ENCODE measurements around the gene NAV2.

Gene NAV2

DNA sequence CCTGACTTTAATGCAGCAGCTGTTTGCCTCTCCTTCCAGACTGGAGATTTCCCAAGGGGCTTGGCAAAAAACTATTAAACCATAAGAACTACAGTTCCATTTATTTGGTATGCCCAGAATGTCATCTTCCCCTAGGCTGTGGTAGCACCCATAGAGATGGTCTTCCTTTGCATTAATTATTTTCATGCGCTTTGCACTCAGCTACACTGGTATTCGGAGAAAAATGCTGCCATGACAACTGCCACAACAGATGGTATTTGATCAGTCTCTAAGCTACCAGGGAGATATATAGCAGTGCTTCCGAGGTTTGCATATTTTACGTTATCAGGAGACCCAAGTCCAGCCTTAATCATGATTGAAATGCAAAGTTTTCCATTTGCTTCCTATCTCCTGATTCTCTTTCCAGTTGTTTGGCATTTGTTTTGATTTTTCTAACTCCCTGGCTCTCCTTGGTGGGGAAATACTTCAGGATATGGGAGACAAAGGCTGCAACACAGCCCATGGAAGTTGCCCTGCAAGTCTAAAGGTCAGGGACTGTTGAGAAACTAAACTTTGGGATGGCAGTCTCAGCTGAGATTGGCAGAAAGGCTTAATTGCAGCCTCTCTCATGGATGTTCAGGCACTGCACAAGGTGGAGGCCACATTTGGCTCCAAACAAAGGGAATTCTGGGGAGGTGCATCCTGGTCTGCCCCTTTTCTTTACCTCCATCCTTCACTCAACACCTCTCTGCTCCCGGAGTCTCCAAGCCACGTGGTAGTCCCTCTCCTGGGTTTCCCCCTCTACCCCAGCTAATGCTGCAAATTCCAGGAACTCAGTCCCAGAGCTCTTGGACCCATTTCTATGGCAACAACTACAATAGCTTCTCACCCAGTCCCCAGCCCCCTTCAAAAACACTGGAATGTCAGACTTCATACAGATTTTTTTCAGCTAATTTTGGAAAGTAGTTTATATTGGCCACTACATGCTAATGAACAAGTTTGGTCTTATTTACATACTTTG is 151.8 kb downstream of the NAV2 start:
- no peak for DNase-seq (ENCODE audit: low read depth in 2 of 2)

DNA sequence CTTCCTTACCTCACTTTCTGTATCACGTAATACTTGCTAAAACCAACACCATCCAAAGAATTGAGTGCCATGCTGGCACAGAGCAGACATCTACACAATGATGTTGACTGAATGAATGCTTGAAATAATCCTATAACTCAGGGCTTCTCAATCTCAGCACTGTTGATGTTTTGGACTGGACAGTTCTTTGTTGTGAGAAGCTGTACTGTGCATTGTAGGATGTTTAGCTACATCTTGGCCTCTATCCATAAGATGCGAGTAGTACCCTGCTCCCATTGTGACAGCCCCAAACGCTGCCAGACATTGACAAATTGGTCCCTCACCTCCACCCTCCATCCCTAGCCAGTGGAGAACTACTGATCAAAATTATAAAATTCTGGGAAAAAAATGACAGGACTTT is 153.4 kb downstream of the NAV2 start:
- DNase-seq (ENCODE audit: low read depth in 2 of 2): no peak

DNA sequence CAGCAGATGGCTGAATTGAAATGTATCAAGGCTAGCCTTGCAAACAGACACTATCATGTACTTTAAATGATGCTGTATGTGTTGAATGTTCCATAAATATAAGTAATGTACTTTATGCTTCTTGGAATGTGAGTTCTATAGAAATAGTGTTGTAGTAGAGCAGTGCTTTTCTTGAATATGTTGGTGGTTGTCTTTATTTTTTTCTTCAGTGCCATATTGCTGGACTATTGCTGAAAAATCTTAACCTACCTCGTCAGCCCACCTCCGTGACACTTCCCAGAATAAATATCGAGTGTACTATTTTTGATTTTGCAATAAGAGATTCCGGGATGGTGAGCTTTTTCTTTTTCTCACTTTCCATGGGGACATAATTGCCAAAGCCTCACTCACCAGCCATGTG is 153.9 kb downstream of the NAV2 start:
- DNase-seq (ENCODE audit: low read depth in 2 of 2): no peak

DNA sequence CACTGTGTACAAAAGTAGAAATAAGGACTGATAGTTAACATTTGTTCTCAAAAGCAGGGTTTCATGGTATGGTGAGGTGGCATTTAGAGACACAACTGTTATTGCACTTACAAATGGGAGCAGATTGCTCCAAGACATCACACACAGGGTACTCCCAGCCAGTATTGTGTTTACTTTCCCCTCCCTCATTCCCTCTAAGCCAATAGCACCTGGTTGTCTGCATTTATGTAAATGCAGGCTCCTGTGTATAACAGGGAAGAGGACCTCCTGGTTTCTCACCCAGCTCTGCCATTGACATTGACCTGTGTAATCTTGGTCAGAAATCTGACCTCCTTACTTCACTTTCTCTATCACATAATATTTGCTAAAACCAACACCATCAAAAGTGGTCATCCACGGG is 154.4 kb downstream of the NAV2 start:
- DNase-seq (ENCODE audit: low read depth in 2 of 2): no peak

DNA sequence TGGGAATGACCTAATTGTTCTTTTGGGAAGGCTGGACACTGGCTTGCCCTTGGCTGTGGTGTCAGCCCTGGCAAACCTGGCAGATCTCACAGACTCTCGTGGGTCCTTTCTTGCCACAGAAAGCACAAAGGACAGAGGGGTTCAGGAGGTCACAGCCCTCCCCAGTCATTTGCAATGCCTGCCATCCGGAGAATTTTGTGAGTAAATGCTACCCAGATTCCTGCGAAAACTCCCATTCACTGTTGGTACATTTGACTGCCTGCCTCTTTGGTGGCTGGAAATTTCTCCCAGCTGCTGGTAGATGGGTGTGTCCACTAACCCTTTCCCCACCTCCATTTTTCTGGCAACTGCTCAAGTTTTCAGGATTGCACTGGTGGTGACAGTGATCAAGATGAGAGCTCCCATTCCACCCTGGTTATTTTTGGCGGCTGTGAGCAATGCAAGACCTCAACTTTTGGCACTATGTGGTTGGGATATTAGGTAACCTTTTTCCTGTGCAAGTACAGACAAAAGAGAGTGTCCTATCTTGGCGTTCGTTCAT is 155.7 kb downstream of the NAV2 start:
- DNase-seq (ENCODE audit: low read depth in 2 of 2): no peak

DNA sequence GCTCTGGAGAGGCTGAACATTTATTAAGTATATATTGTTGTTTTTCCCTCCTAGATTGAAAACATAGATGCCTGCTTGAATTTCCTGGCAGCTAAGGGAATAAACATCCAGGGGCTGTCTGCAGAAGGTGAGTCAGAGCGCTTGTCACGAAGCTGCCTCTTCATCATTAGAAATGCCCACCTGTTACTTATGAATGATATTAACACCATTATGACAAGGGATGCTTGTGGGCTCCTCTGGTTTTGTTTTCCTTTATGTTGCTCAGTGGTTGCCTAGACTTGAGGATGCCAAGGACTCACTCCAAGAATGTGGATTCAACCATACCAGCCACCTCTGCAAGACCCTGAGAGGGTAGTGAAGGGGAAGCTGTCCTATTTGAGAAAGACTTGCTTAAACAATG is 156.2 kb downstream of the NAV2 start:
- no peak for DNase-seq (ENCODE audit: low read depth in 2 of 2)

DNA sequence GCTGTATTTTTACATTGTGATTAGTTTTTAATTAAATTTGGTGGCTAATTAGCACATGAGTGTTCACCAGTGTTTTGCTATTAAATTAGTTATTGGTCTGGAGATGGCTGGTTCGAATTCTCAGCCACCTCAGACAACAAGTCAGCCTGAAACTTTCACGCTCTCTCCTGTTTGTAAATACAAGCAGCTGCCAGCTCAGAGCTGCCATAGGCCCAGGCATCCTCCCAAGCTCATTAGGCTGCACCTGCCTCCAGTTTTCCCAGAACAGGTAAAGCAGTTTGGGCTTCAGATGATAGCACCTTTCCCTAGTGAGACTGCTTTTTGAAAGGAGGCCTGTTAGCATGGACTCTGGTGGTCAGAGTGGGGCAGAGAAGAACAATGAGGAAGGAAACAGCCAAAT is 156.8 kb downstream of the NAV2 start:
- no peak for DNase-seq (ENCODE audit: low read depth in 2 of 2)

DNA sequence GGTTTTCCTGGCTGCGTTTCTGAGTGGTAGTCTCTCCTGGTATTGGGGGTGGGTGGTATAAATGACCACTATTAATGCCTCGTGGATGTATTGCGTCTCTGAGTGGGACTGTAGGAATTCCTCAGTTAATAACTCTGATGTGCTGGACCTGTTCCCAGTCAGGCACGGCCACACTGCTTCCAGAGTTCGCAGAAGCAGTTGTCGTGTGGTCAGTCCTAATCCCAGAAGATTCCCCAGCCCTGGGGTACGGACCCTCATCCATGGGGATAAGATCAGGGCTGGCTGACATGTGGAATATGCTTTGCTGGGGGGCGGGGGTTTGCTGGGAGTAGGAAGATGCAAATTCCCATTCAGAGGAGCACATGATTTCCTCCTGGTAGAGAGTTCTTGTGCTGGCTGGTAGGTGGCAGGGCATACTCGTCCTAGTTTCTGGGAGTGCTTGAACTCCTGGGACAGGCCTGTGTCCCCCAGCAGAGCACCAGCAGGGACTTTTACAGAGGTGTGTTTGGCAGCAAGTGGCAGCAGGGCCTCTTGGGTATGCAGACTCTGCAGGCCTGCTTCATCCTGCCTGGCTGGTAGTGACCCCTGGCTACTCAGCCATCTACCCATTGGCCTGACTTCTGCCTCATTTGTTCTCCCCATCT is 157.4 kb downstream of the NAV2 start:
- DNase-seq (ENCODE audit: low read depth in 2 of 2): no peak

DNA sequence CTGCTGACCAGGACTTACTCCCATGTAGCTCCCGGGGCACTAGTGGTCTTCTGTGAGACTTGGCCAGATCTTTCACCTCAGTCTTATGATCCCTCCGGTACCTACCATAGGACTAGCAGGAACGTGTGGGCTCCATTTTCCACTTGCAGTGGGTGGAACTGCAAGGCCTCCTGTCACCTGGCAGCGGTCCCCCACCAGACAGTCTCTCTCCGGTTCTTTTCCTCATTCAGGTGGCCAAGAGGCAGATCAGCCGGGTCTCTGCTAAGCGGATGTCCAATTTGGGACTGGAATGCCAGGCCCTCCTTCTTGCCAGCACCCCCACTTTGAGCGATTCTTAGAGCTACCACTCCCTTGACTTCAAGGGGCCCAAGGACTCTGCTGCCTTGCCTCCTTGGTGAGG is 158.9 kb downstream of the NAV2 start:
- DNase-seq (ENCODE audit: low read depth in 2 of 2): no peak

DNA sequence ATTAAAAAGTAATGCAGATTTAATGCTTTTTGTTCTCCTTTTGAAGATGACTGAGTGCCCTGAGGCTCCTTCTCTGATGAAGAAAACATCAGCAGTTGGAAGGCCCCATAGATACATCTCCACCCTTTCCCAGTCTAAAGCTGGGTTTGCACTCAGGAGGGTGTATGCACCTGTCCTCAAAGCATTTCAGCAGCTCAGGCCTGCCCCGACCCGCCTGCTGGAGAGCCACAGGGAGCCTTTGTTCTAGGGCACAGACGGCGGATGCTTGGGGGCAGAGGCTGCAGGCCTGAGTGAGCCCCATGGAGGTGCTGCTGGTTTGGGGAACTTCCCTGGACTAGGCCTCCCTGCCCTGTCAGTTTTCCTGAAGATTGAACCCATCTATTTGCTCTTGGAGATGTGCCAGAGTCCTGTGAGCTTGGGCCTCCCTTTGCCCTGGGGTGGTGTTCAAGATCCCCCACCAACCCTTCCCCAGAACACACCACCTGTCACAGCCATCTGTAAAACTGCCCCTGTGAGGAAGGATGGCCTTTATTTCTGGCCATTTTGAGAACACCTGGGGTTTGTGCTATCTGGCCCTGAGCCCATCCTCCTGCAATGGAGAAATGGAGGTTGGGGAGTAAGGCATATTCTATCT is 160.0 kb downstream of the NAV2 start:
- no peak for DNase-seq (ENCODE audit: low read depth in 2 of 2)

DNA sequence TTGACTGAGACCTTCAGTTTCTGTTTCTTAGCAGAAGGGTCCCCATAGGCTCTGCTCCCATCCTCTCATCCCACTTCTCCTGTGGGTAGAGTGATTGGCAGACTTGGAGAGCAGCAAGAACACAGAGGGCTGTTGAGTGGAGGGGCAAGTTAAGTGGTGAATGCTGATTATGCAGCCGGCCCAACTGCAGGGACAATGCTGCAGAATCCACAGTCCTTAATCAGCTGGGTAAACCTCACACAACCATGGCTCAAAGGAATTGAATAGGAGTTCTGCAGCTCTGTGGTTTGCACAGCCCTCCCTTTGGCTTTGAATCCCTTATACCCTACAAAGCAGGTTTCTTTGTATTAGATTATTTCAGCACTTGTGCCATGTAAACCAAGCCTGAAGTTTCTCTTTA is 161.1 kb downstream of the NAV2 start:
- DNase-seq (ENCODE audit: low read depth in 2 of 2): no peak

DNA sequence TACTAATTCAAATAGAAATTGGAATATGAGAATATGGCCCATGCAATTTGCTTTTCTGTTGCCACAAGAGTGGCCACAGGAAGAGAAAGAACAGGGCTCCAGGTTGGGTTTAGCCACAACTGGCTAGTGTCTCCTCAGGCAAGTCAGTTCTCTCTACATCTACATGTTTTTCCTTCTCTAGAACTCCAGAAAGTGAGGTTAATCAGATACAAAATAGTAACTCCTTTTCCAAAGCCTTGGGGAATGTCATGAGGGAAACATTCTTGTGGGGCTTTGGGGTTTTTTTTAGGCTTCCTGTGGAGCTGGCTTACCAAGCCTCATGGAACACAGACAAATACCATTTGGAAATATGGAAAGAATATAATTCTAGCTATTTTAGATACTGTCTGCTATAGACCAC is 161.6 kb downstream of the NAV2 start:
- no peak for DNase-seq (ENCODE audit: low read depth in 2 of 2)

DNA sequence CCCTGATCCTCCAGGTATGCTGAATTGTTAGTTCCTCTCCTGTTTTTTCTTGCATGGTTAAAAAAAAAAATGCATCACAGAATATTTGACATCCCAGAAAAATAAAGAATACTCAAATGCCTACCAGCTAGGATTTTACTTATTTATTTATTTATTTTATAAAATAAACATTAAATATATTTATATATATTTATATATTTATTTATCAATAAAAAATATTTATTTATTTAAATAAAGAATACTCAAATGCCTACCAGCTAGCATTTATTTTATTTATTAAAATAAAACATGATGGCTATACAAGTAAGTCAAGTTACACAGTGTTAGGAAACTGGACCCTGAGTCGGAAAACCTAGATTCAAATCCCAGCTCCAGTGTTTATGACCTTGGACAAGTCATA is 164.1 kb downstream of the NAV2 start:
- no peak for DNase-seq (ENCODE audit: low read depth in 2 of 2)

DNA sequence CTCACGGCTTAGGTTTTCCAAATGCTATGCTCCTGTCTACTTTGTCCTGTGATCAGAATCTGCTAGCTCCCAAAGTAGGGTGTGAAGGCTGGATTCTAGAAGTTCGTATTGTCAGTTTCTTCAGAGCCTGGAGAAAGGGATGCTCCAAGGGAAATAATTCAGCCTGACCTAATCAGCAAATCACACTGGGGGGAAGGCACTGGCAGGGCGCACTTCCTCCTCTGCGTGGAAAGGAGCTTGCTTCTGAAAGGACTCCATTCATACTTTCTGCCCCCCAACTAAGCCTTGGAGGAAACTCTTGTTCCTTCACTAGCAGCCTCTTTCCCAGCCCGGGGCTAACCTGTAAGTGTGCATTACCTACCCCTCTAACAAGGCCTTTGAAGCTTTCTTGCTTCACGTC is 165.9 kb downstream of the NAV2 start:
- DNase-seq (ENCODE audit: low read depth in 2 of 2): no peak

DNA sequence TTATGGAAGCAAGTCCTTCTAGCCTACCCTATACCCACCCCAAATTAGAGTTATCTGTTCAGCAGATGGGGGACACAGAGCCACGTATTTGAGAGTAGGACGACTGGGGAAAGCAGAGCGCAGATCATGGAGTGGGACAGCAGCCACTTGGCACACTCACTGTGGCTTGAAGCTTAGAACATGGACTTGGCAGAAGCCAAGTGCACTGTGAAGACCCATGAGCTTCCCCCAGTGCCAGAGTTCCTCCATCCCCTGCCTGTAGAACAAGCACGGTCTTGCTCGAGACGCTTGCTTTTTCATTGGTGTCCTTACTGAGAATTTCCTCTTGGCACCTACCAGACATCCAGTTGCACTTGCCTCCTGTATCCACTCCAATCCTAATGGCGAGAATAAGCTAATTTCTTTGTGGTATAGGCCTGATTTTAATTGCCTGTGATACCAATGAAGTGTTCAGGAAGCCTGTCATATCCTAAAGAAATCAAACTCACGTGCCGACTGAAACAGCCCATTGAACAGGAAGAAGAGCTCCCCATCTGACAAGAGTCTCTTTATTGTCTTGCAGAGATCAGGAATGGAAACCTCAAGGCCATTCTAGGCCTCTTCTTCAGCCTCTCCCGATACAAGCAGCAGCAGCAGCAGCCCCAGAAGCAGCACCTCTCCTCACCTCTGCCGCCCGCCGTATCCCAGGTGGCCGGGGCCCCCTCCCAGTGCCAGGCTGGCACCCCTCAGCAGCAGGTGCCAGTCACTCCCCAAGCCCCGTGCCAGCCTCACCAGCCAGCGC is 166.9 kb downstream of the NAV2 start:
- no peak for DNase-seq (ENCODE audit: low read depth in 2 of 2)

DNA sequence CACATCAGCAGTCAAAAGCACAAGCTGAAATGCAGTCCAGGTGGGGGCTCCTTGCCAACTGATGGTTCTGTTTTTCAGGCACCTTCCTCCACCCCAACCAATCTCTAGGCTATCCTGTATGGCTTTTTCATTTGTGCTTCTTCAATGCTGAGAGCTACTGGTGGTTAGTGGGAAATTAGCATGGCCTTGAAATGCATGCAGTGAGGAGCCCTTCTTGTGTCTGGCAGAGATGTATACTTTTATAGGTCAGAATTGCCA is 167.4 kb downstream of the NAV2 start:
- DNase-seq (ENCODE audit: low read depth in 2 of 2): no peak

DNA sequence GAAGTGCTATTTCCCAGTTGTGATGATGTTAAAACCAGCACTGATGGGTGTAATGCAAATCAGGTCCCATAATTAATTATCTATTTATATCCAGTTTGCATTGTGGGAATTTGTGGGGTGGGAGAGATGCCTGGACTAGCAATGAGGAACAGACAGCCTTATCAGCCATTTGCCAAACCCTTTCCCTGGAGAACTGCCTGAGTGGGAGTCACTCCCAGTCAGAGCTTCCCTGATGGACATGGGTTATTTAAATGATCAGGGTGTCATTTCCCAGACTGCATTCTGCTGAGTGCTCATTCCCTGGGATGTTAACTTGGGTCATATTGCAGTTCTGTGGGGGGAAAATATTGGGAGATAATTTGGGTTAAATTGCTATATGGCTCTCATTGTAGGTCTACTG is 168.5 kb downstream of the NAV2 start:
- DNase-seq (ENCODE audit: low read depth in 2 of 2): no peak

DNA sequence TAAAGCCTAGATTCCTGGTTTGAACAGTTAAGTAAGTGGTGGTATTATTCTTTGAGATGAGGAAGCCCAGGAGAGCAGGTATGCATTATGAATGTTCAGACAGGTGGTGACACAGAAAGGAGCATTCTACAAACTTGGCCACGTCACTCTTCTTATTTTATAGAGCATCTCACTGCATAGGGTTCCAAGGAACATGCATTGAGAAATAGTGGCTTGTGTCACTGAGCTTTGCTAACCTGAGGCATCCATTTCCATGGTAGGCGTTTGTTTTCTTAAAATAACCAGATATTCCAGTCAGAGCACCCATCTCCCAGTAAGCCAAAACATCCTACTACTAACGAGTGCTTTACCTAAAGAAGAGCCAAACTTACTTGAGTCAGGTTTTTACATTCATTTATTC is 169.7 kb downstream of the NAV2 start:
- no peak for DNase-seq (ENCODE audit: low read depth in 2 of 2)

DNA sequence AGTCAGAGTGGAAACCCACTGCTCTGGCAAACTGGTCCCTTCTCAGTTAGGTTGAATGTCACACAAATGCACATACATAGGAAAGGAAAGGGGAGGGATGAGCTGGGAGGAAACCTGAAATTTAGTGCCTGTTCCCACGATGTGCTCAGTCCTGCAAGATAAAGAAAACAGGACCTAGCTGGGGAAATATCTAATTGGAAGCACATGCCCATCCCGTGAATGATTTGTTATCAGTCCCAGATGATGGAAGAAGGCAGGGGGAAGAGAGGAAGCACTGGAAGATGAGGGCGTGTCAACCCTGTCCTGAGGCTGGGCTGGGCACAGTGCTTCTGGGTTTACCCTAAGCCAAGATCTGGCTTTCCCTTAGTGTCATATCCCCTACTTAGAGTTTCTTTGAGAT is 173.9 kb downstream of the NAV2 start:
- DNase-seq (ENCODE audit: low read depth in 2 of 2): no peak

DNA sequence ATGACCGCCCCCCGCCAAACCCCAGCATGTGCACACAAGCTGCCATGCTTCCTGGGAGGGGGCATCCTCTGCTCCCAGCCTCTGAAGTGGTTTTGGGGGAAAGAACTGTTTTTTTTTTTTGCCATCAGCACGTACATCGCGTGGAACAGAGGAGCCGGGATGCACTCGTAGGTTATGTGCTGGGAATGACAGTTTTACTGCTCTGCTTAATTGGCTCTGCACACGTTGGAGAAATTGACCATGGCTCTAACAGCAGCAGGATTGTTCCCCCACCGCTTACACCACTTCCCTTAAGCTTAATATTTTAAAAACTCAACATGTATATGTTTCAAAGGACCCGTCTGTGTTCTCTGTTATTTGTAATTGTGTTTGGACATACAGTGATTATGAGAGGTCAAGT is 175.2 kb downstream of the NAV2 start:
- no peak for DNase-seq (ENCODE audit: low read depth in 2 of 2)

DNA sequence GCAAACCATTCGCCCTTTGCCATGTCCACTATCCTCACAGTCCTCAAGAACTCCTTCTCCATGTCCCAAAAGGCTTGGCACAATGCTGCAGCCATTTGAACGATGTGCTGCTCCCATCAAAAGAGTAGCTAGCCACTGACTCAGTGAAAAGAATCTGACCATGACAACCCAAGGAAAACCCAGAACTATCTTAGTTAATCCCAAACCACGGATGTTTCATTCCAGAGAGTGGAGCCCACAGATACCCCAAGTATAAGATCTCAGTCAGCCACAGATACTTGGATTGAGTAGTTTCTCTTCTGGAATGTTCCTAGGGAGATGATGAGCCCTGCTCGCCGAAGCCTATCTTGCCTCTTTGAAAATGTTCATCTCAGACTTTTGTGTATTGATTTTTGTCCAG is 176.9 kb downstream of the NAV2 start:
- DNase-seq (ENCODE audit: low read depth in 2 of 2): no peak

DNA sequence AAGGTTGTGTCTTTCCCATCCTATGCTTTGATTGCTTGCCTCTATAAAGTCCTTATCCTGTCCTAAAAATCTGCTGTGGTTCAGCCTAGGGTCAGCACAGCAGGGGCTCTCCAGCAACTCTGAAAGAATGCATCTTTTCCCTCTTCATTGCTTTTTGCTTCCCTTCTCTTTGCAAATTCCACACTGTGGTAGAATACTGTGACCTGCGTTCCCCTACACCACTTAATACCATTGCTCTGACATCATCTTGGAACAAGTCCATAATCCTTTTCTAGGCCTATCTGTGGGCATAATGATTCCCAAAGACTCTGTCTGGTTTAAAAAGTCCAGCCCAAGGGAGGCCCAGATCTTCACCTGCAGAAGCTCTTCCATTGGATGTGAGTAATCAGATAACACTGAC is 177.7 kb downstream of the NAV2 start:
- no peak for DNase-seq (ENCODE audit: low read depth in 2 of 2)
